GM15510 (cell line): ENCODE results near the gene HMX1.

Experiments
- POLR2A ChIP-seq: IDR thresholded peaks from 3 replicates; pipeline ENCODE4 v1.6.1; 2011; ENCODE audit warnings: borderline replicate concordance; ENCODE audit not compliant: insufficient read length; ENCODE audit errors: extremely low read depth

The HMX1 gene

DNA sequence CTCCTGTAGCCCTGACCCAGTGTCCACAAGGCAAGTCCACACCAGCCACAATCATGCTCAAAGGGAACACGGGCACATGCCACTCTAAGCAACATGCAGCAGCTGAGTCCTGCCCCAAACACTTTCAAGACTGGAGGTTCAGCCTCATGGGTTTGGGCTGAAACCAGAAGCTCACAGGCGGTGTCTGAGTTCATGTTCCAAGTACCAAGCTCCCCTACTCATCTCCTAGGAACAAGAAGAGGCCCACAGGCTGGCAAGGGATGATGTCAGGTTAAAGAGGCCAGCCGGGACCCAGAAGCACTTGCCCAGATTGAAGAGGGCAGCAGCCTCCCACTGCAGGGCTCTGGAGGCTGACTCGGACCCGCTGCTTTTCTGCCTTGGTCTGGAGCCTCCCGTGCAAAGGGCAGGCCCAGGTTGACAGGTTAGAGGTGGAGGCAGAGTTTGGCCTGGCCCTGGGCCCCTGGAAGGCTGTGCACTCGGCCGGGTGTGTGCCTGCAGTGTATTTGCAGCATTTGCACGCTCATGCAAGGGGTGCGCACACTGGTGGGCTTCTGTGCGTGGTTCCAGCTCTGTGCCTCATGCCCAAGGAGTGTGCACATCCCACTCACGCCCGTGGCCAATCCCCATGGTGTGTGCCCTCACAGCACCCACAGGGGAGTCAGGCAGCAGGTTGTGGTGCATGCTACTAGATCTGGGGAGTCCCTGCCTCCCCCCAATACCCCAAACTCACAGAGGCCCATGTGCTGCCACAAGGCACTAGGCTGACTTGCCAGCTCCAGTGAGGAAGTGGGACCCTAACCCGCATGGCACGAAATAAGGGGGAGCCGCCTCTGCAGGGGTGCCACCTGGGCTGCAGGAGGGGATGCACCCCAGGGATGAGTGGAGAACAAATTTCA is 2.4 kb downstream of the HMX1 start:
- TF ChIP-seq POLR2A: no peak

DNA sequence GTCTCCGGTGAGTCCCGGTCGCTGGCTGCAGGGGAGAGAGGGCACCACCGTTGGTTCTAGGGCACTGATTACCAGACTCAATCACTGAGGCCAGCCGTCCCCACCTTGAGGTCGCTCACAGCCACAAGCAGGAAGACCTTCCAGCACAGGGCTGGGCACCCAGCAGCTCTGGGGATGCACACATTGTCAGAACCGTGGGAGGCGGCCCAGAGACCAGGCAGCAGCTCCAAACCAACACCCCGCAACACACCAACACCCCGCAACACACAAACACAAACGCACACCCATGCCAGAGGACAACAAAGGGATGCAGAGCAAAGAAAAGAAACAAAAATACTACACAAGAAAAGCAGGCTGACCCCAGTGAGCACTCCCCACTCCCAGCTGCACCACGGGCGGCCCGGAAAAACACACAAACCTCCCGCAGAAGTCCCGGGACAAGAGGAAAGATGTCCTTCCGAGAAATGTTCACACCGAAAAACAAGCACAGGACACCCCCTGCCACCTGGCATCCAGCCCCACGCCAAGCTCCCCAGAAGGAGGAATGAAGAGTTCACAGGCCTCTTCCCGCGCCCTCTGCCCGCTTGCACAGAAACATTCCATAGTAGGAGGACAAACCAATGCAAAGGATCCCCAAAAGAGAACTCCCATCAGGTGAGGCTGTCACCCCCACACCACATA is 3.2 kb downstream of the HMX1 start:
- no peak for TF ChIP-seq POLR2A

GRCh38 chr4:8867624-8868320 is 3.9 kb downstream of the HMX1 start:
- no peak for TF ChIP-seq POLR2A

DNA sequence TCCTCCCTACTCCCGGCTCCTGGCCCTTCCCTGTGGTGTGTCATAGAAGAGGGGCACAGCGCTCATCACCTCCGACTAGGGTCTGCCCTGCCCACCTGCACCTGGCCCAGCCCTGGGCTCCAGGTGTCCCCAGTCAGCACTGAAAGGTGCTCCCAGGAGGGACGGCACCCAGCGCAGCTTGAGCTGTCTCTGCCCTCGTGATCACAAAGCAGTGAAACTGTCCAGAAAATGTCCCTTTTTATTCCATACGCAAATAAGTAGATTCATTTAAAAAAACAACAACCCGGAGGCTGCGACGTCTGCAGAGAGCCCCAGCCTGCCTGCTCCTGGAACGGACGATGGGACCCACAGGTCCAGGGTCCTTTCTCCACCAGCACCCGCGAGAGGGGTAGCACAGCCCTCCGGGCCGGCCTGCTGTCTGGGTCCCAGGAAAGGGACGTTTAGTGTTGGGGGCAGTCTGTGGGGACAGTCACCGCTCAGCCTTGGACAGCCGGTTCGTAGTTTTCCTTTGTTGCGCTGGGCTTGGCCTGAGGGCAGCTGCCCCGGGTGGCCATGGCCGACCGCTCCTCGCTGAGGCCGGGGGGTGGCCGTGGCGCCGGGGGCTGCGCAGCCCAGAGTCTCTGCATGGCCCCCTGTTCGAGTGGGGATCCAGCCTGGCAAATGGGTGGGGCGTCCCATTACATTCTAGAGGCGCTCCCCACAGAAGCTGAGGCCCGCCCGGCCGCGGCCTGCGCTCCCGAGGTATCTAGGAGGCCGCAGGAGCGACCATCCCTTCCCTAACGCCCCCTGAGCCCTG is 4.6 kb downstream of the HMX1 start:
- TF ChIP-seq POLR2A: no peak

- TF ChIP-seq POLR2A: no peak
These were observed 5.2 kb downstream of the HMX1 start for GRCh38 chr4:8866421-8866820.

DNA sequence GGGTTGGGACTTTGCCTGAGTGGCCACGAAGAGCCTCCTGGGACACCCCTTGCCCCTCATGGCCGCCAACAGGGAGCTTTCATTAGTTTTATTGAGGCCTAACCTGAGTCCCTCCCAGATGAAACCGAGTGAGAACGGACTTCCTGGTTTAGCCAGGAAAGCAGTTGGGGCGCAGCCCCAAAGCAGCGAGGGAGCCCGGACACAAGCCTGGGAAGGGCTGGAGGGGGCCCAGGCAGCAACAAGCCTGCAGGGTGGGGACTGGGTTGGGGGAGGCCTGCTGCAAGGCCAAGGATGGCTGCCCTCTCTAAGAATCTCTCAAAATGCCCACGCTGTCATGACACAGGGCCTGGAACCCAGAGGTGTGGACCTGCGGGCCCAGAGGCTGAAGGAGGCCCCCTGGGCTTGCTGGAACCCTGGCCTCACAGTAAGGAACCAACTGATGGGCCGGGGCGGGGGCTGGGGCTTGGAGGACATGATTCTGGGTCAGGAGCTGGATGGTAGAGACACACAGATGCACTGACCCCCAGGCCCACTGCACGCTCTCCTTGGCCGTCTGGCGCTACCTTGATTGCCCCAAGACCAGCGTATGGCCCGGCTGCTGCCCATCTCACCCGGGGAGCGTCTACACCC is 5.8 kb downstream of the HMX1 start:
- no peak for TF ChIP-seq POLR2A

DNA sequence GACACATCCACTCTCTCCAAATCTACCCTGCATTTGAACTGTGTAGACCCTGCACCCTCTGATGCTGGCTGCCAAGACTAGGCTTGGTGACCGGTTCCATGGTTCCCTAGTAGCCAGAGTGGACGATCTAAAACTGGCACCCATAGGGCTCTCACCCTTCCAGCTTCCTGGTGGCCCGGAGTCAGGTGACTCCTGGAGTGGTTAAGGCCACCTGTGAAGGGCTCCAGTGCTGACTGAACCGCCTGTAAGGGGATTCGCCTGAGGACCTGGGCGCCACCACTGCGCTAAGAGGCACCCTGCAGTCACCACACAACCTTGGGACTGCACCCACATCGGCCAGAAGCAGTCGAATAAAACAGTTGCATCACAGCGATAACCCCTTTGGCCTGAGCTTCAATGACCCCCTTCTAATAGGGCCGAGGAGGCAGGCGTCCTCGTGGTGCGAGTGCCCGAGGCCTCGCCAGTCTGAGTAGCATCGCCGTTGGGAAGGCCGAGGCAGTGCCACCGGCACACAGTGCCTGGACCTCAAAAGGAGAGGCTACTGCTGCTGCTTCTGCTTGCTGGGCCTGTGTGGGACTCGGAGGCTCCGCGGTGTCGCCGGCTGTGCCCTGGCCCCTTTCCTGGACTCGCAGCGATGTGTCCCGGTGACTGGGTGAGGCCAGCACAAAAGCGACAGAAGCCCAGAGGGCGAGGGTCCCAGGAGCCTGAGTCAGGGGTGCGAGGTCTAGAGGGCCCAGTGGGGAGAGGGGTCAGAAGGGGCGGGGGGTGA is 6.5 kb downstream of the HMX1 start:
- TF ChIP-seq POLR2A: no peak

GRCh38 chr4:8863686-8864682 is 7.7 kb downstream of the HMX1 start:
- no peak for TF ChIP-seq POLR2A

DNA sequence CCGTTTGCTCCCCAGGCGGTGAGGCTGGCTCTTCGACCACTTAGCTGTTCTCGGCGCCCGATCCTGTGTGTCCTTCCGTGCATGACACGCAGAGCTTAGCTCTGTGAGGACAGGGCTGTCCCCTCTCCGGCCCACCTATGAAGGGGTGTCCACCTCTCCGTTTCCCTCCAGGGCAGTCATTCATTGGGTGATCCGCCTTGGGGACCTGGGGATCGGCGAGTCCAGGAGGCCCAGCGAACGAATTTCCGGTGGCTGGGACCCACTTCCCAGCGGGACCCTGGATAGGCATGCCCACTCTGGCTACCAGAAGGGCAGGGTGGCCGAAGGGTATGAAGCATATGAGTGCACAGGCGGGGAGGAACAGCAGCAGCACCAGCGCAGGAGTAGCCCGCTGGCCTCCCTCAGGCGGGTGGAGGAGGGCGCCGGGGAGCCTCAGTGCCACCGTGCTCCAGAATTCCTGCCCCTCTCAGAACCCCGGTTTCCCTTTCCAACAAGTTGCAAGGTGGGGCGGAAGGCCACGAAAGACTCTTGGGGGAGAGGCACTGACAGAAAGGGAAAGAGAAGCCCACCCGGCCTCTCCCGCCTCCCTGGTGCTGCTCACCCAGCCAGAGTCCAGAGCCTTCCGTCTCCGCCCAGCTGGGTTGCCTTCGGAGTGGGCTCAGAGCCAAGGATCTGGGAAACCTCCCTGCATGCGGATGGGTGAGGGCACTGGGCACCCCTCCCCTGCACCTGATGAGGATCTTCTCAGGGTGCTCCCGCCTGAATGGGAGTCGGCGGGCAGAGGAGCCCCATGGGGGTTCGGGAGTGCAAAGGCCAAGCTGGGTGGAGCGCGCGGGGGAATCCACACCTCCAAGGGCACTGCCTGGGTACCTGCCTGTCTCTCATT is 8.6 kb downstream of the HMX1 start:
- TF ChIP-seq POLR2A: no peak

DNA sequence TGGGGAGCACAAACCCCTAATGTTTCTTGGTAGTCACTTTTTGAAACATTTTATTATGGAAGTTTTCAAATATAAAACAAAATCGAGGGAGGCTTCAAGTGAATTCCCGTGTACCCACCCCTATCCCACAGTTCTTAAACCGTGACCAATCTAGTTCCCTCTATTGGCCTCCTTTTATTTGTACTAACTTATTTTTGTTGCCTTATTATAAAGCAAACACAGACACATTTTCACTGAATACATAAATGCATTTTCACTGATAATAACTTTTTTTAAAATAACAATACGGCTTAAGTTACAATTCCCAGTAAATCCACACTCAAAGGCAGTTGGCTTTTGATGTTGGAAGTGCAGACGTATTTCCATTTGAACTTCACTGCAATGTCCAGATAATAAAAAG is 9.3 kb downstream of the HMX1 start:
- no peak for TF ChIP-seq POLR2A

DNA sequence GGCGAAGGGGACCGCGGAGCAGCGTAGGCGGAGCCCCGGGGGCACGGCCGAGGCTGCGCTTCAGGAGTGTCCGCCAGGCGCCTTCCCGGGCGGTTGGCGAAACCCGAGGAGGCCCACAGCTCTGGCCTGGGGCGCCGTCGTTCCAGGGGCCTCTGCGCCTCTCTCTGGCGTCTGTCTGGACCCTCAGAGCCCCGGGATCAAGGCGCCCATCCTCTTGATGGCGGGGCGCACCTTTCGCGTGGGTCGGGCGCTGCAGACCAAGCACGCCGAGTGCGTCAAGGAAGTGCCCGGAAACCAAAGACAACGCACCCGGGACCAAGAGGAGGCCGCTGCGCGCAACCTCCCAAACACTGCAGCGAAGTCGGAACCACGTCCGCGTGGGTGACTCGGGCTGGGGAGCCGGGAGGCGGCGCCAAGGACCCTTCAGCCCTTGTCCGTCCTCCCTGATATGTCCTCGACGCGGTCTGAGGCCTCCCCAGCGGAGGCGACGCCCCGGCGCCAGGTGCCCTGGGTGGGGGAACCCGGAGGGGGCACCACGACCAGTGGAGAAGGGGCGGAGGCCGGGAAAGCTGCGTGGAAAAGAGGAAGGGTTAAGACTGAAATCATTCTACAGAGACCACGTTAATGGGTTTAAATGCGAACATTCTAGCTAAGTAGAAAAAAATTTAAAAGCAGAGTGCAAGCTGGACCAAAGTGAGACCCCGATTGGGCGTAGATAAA is 9.9 kb downstream of the HMX1 start:
- TF ChIP-seq POLR2A: no peak
